DOHH2 (cell line): ENCODE results near the gene P2RX3.

Experiments
- CTCF ChIP-seq: fragments of 200-600 bp; sonication (generic); IDR thresholded peaks from one replicate; pipeline ENCODE4 v1.5.1; 2014; ENCODE audit warnings: antibody characterized with exemption, mild to moderate bottlenecking, low read depth, low read length; ENCODE audit not compliant: poor library complexity, severe bottlenecking
- EZH2phosphoT487 ChIP-seq: fragments of 200-600 bp; sonication (generic); IDR thresholded peaks from 2 replicates; pipeline ENCODE4 v1.6.1; 2017; ENCODE audit warnings: borderline replicate concordance, mild to moderate bottlenecking, antibody characterized with exemption, low read length, moderate library complexity, mixed read lengths

DNA sequence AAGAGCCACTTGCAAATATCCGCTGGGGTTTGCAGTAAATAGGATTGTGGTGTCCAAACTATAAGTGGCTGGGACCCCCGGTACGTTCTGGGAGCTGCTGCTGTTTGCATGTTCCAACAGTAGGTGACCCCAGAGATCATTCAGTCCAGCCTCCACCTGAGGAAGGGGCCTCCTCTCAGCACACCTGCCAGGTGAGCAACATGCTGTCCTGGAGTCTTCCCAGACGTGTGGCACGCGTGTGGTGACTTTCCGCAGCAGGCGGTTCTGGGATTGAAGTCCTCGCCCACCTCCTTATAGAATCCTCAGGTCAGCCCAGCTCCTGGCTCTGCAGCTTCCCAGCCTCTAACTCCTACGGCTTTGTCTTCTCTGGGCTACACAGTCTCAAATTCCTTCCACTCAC is 6.7 kb downstream of the P2RX3 start:
- TF ChIP-seq CTCF, result no peak
- TF ChIP-seq EZH2phosphoT487, result no peak
